Duodenal mucosa (tissue), 2 donors: Measurements from ENCODE around the gene NFIA.
"Not testable (repeated sequence)": the region's sequence is repeated elsewhere in the genome, so short reads cannot be mapped to it uniquely, and the experiment has no call there.

Source experiments
- H3K27ac ChIP-seq: one replicate; pipeline ENCODE4 v1.7.0; 2013; ENCODE audit warnings: low read depth, low read length
- H3K27me3 ChIP-seq, 2 donors: one replicate each; pipeline ENCODE4 v1.7.0; 2013; ENCODE audit warnings: low read length in 2 of 2, control low read depth in 1 of 2; ENCODE audit not compliant: insufficient read depth in 2 of 2, control insufficient read depth in 1 of 2
- H3K36me3 ChIP-seq, 2 donors: one replicate each; pipeline ENCODE4 v1.7.0; 2013; ENCODE audit warnings: low read length in 2 of 2, control low read depth in 1 of 2; ENCODE audit not compliant: insufficient read depth in 2 of 2, control insufficient read depth in 1 of 2
- H3K4me1 ChIP-seq, 2 donors: one replicate each; pipeline ENCODE4 v1.7.0; 2013; ENCODE audit warnings: low read length in 2 of 2, control low read depth in 1 of 2; ENCODE audit not compliant: insufficient read depth in 2 of 2, control insufficient read depth in 1 of 2
- H3K4me3 ChIP-seq, 2 donors: one replicate each; pipeline ENCODE4 v1.7.0; 2013; ENCODE audit warnings: low read length in 2 of 2, low read depth in 1 of 2
- H3K9ac ChIP-seq, 2 donors: one replicate each; pipeline ENCODE4 v1.7.0; 2013; ENCODE audit warnings: low read length in 2 of 2, low read depth in 1 of 2
- H3K9me3 ChIP-seq, 2 donors: one replicate each; pipeline ENCODE4 v1.7.0; 2013; ENCODE audit warnings: low read length in 2 of 2, control low read depth in 1 of 2; ENCODE audit not compliant: control insufficient read depth in 1 of 2

Gene NFIA

DNA sequence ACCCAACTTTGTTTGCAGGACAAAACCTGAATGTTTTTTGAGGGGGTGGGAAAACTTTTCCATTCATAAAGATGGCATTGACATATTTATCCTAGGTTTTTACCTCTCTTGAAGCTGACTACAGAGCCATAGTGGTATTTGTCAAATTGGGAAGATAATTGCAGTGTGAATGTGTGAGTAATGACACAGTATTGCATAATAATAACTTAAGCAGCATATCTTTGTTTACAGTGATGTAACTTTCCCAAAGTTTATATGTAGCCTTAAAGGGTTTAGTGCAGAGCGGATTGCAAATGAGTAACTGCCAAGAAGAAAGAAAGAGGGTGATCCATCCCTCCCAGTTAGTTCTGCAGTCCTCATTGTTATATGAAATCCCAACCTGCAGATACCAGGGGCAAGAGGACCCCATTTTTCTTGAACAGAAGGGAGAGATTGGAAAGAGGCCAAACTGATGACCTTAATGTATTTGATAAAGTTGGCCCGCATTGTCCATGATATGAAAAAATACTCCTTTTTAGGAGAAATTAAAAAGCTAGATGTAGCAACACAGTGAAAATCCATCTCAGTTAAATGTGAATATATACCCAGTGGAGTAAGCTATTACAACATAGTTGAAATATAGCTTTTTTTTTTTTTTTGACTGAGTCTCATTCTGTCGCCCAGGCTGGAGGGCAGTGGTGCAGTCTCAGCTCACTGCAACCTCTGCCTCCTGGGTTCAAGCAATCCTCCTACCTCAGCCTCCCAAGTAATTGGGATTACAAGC is 23.7 kb upstream of the NFIA start:
- no peaks in the 10 kb centered on the region for H3K36me3 ChIP-seq
- no peak overlapping the region for H3K9ac ChIP-seq
- H3K4me1 ChIP-seq = peaks cover 21 to 22% of the 10 kb centered on the region in 2 donors
- H3K4me3 ChIP-seq = no peak overlapping the region
- H3K27ac ChIP-seq = no peak overlapping the region
- H3K27me3 ChIP-seq = no peaks in the 10 kb centered on the region
- H3K9me3 ChIP-seq = no peaks in the 10 kb centered on the region

DNA sequence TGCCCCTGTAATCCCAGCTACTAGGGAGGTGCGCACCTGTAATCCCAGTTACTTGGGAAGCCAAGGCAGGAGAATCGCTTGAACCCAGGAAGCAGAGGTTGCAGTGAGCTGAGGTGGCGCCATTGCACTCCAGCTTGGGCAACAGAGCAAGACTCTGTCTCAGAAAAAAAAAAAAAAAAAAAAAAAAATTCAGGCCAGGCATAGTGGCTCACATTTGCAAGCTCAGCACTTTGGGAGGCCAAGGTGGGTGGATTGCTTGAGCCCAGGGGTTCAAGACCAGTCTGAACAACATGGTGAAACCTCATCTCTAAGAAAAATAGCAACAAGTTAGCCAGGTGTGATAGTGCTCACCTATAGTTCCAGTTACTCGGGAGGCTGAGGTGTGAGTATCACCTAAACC is 20.8 kb upstream of the NFIA start:
- not testable (repeated sequence) for H3K9ac ChIP-seq, H3K36me3 ChIP-seq, H3K27ac ChIP-seq, H3K27me3 ChIP-seq, H3K4me3 ChIP-seq, H3K9me3 ChIP-seq, H3K4me1 ChIP-seq

DNA sequence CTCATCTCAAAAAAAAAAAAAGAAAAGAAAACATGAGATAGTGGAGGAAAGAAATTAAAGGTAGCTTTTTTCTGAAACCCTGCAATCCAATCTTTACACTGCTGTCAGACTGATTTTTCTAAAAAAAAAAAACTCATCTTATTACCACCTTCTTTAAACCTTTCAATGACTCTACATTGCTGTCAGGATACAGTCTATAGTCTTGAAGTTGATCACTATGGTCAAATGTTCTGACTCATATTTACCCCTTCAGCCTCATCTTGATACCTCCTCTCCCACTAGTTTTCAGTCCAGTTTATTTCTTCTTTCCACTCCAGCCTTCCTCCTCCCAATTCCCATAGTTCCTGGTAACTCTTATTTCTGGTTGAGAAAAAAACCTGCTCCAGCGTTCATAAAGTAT is 17.7 kb upstream of the NFIA start:
- Histone ChIP-seq H3K27me3 (no peaks in the 10 kb centered on the region), H3K27ac (no peak overlapping the region), H3K4me1 (no peaks in the 10 kb centered on the region), H3K9ac (no peak overlapping the region), H3K4me3 (no peak overlapping the region), H3K9me3 (no peaks in the 10 kb centered on the region), H3K36me3 (no peaks in the 10 kb centered on the region)

DNA sequence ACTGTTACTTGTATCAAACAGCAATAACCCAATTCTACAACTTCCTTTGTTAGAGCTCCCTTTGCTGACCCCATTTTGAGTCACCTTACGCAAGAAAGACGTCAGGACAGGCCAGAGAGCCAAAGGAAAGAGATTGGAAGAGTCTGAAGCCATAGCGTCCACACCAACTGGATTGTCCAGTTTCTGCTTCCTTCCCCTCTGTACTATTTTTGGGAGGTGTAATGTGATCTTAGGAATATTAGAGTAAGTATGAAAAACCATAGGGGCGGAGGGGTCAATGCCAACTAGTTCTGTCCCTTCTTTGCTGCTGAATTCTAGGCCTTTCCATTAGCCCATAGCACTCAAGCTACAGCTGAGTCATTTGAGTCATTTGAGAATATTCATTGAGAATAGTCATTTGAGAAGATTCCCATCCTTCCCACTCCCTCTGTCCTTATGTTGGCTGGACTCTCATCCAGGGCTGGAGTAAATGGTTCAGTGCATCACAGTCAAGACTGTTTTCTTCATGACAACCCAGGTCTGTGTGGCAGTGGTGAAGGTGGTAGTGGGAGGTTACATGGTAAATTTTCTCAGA is 14.8 kb upstream of the NFIA start:
- Histone ChIP-seq H3K27me3 (no peaks in the 10 kb centered on the region), H3K27ac (no peak overlapping the region), H3K36me3 (no peaks in the 10 kb centered on the region), H3K4me3 (no peak overlapping the region), H3K9ac (no peak overlapping the region), H3K4me1 (no peaks in the 10 kb centered on the region), H3K9me3 (no peaks in the 10 kb centered on the region)

DNA sequence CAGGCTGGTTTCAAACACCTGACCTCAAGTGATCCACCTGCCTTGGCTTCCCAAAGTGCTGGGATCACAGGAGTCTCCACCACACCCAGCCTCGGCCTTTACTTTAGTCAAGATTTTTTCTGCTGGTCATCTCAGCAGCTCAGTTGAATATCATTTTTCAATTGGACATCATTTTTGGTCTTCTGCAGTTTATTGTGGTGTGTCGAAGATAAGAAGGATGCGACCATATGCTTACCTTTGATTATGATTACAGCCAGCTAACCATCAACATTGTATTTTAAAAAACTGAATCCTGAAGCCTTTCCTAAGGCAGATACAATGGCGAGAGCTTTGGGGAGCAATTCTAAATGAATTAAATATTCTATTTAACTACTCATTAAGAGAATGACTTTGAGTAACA is 12.3 kb upstream of the NFIA start:
- Histone ChIP-seq H3K9me3 (no peaks in the 10 kb centered on the region), H3K4me1 (no peaks in the 10 kb centered on the region), H3K4me3 (no peak overlapping the region), H3K27ac (no peak overlapping the region), H3K36me3 (no peaks in the 10 kb centered on the region), H3K9ac (no peak overlapping the region), H3K27me3 (no peaks in the 10 kb centered on the region)

DNA sequence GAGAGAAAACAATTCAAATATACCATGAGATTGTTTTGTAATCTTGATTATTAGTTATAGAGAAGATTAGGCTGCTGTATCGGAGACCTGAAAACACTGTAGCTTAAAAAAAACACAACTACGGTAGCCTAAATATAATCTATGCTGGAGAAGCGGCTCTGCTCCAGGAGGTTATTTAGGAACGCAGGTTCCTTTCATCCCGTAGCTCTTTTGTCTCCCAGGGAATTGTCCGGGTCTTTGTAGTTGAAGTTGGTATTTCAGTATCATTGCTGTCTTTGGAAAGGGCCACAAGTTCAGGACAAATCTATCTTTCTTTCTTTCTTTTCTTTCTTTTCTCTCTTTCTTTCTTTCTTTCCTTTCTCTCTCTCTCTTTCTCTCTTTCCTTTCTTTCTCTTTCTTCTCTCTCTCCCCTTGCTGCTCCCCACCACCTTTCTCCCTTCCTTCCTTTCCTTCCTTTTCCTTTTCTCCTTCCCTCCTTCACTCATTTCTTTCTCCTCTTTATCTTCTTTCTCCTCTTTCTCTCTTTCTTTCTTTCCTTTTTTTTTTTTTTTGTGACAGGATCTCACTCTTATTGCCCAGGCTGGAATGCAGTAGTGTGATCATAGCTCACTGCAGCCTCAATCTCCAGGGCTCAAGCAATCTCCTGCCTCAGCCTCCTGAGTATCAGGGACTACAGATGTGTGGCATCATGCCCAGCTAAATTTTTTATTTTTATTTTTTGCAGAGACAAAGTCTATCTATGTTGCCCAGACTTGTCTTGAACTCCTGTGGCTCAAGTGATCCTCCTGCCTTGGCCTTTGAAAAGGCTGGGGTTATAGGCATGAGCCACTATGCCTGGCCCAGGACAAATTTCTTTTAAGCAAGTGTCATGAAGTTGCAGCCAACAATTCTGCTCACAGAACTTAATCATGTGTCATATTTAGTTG is 10.9 kb upstream of the NFIA start:
- H3K4me1 ChIP-seq = peaks cover 2 to 5% of the 10 kb centered on the region in 2 donors
- H3K27ac ChIP-seq = no peak overlapping the region
- no peaks in the 10 kb centered on the region for H3K9me3 ChIP-seq
- H3K9ac ChIP-seq = no peak overlapping the region
- no peaks in the 10 kb centered on the region for H3K36me3 ChIP-seq
- H3K4me3 ChIP-seq = no peak overlapping the region
- H3K27me3 ChIP-seq = no peaks in the 10 kb centered on the region

DNA sequence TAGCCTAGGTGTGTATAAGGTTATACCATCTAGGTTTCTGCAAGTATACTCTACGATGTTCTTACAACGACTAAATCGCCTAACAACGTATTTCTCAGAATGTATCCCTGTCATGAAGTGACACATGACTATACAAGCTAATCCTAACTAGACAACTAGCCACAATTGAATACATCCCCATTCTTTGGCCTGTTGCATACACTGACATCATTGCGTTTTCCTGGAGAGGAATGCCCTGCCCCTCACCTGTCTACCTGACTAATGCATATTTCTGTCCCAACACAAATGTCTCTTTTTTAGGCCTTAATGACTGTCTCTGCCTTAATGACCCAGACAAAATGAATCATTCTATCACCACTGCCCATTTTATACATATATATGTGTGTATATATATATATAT is 8.5 kb upstream of the NFIA start:
- Histone ChIP-seq H3K27me3 (no peaks in the 10 kb centered on the region), H3K4me3 (no peak overlapping the region), H3K27ac (no peak overlapping the region), H3K36me3 (no peaks in the 10 kb centered on the region), H3K4me1 (peaks cover 14 to 15% of the 10 kb centered on the region in 2 donors), H3K9ac (no peak overlapping the region), H3K9me3 (no peaks in the 10 kb centered on the region)

DNA sequence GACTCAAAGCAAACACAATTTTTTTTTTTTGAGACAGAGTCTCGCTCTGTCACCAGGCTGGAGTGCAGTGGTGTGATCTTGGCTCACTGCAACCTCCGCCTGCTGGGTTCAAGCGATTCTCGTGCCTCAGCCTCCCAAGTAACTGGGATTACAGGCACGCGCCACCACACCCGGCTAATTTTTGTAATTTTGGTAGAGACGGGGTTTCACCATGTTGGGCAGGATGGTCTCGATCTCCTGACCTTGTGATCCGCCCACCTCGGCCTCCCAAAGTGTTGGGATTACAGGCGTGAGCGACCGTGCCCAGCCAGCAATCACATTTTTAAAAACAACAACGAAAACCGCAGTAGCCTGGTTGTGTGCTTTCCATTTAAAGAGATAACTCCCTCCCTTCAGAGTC is 6.5 kb upstream of the NFIA start:
- H3K9ac ChIP-seq, H3K27me3 ChIP-seq, H3K36me3 ChIP-seq, H3K27ac ChIP-seq, H3K9me3 ChIP-seq: not testable (repeated sequence)
- Histone ChIP-seq H3K4me1 (peaks cover 32 to 34% of the 10 kb centered on the region in 2 donors), H3K4me3 (peak overlapping the region in 1 of 2 donors; percentile 87)

DNA sequence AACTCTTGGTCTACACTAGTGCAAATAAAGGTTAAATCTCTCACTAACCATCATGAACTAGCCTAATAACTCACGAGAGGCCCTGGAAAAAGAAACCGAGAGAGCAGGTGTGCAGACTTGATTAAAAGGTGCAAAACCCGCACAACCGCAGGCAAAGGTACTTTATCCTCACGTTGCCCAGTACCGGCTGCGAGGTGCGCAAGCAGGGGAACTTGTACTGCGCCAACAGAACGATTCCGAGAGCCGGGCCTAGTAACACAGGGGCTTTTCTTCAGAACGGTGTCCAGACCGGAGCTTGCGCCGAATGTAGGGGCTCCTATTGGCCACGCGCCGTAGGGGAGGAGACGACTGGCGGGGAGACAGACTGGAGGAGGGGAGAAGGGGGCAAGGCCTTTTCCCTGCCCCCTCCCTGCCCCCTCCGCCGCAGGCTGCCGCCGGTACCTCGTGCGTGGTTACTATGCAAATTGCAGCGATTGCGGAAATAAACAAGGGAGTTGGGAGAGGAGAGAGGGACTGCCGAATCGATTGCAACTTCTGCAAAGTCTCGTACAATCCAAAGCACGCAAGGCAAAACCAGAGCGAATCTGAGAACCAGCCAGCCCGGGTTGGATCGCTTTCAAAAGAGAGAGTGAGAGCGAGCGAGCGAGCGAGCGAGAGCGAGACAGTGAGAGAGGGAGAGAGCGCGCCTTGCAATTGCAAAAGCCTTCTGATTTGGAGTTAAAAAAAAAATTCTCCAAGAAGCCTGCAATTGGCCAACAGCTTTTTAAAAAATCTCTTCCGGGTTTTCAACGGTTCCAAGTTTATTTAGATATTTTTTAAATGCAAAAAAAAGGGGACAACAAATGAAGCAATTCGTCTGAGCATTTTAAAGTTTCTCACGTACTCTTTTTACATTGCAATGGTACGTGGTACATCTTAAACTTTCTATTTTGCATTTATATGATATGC is 5.4 kb upstream of the NFIA start:
- H3K36me3 ChIP-seq = no peaks in the 10 kb centered on the region
- peaks cover 40 to 43% of the 10 kb centered on the region in 2 donors for H3K4me1 ChIP-seq
- H3K9ac ChIP-seq = peak overlapping the region; percentile 62 to 63
- H3K4me3 ChIP-seq = peak overlapping the region; percentile 86 to 87
- no peaks in the 10 kb centered on the region for H3K27me3 ChIP-seq
- H3K27ac ChIP-seq = peak overlapping the region; percentile 78
- no peaks in the 10 kb centered on the region for H3K9me3 ChIP-seq
